HPDE6-E6E7 (cell line): ENCODE data around the gene R3HDM1.
"Not testable (repeated sequence)": the region's sequence is repeated elsewhere in the genome, so short reads cannot be mapped to it uniquely, and the experiment has no call there.

ENCODE experiments used
- DNase-seq: peaks from one replicate; pipeline ENCODE4 v3.0.0; 2011; ENCODE audit warnings: missing footprints; ENCODE audit errors: extremely low spot score

R3HDM1 gene

GRCh38 chr2:135709992-135710391, 178.7 kb downstream of the R3HDM1 start:
- DNase-seq: peak; percentile 33

- not testable (repeated sequence) for DNase-seq
Observed at GRCh38 chr2:135715086-135715485, 183.8 kb downstream of the R3HDM1 start.

GRCh38 chr2:135728064-135728743, 196.9 kb downstream of the R3HDM1 start:
- DNase-seq: no peak

DNA sequence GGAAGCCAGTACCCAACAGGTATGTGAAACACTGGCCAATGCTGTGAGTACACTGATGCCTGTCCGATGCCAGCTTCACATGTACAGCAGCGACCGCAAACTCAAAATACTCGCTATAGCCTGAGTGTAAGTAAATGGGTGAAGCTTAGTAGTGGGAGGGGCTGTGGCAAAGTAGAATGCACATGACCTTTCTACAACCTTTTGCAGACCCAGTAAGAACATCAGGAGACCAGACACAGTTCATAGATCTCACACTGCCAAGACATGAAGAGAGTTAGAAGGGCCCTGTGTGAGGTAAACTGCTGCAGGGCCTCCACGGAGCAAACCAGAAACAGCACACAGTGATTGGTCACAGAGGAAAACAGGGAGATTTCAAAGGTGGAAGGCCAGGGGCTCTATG, 201.3 kb downstream of the R3HDM1 start:
- DNase-seq: no peak

DNA sequence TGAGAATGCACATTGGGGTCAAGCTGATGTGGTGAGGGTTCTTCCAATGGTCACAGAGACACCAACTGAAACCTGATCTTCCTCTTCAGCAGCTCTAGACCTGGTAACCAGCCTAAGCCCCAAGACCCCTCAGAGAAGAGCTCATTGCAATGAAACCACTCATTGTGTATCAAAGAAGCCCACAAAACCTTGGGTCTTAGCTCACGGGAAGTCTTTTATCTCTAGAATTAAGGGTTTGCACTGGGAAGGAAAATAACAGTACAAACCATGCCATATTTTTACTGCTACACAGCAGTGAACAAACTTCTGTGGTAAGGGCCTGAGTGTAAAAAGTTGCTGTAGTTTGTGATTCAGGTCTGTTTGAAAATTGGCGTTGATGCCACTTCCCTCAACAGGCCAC, 201.8 kb downstream of the R3HDM1 start:
- no peak for DNase-seq

DNA sequence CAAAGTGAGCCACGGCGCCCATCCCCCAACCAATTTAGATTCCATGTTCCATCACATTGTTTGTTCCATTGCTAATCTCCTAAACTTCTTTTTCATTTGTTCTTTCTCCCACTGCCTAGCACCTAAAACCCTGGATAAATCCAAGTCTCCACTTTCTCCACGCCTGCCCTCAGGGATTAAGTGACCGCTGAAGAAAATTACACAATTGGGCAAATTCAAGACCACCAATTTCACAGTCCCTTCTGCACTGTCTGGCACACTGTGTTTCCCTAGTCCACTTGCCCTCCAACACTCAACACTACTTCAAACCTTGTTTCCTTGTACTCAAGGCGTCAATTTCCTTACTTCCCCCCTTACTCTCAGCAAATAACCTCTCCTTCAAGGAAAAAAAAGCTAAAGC, 205.3 kb downstream of the R3HDM1 start:
- no peak for DNase-seq

DNA sequence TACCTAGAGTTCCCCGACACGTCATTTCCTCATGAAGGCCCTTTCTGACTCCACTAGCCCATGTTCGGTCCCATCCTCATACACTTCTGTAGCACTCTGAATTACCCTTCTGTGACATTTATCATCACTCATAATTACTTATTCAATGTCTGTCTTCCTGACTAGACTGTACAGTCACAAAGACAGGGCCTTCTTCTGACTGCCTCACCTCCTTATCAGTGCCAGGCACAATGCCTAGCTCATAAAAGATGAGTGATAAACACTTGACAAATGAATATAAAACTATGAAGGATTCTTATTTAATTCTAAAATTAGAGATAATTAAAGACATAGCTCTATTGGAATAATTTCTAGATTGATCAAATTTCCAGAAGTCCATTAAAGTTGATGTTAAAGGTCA, 208.9 kb downstream of the R3HDM1 start:
- DNase-seq: no peak

GRCh38 chr2:135741043-135741394, 209.7 kb downstream of the R3HDM1 start:
- DNase-seq: no peak

- peak; percentile 97 for DNase-seq
Observed at GRCh38 chr2:135741395-135742324, 210.4 kb downstream of the R3HDM1 start, which contains the start of gene UBXN4. UBXN4 (plus strand) TSS chr2:135741855; CDS start chr2:135741930, 75 bp downstream.

- DNase-seq: peak; percentile 47
Observed at GRCh38 chr2:135742325-135742757, 211.1 kb downstream of the R3HDM1 start.

DNA sequence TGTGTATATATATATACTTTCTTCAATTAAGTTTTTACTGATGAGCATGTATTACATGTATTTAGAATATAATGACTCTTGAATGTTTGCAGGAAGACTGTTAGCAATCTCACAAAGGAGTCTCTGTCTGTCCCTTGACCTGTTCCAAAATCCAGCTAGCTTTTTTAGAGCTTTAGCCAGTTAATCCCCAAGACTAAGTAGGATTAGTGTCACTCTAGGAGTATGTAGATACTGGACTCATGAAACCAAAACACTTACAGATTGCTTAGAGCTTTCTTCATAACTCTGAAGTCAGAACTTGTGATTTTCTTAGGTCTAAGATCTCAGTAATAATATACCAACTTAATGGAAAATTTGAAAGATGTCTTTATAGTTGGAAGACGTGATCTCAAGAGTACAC, 212.6 kb downstream of the R3HDM1 start:
- DNase-seq: no peak

- DNase-seq: peak; percentile 35
Observed at GRCh38 chr2:135744760-135745314, 213.6 kb downstream of the R3HDM1 start.

DNA sequence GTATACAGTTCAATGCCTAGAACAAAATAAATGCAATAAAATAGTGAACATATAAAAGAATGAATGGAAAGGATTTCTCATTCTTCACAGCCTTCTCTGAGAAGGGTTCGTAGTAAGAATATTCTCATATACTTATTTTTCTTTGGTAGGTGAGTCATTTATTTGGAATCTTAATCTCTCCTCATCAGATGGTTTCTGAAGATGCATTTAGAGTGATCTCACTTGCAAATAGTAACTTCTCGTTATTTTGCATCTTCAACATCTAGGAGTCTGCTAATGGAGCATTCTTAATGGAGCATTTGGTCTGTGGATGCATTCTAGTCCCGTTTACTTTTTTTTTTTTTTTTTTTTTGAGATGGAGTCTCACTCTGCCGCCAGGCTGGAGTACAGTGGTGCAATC, 214.3 kb downstream of the R3HDM1 start:
- no peak for DNase-seq

DNA sequence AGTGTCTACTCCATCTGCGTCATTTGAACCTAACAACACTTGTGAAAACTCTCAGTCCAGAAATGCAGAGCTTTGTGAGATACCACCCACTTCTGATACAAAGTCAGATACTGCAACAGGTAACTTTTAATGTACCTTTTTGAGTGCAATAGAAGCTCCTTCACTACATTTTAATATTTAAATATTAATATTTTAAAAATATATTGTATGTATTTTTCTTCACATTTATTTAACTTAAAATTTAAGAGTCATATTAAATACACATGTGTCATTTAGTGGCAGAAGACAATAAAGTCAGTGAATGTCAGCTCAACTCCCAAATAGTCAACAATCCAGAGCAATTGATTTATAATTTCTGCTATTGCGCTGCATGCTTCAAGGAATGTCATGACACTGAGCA, 224.3 kb downstream of the R3HDM1 start:
- DNase-seq: no peak

- no peak for DNase-seq
Observed at GRCh38 chr2:135756692-135757091, 225.4 kb downstream of the R3HDM1 start.

DNA sequence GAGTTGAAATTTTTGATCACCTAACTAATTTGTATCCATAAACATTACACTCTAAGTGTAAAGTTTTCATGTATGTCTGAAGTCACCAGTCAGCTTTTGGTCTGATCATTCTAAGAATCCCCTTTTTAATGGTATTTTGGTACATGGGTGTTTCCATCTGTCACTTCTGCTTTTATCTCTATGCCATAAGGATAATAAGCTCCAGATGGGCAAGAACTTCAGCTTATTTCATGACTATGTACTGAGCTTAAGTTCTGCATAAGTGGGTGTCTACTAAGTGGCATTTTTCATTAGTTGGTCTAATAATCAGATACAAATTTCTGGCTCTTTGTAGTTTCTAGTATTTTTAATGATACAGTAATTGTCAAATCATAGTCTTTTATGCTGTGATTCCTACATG, 230.7 kb downstream of the R3HDM1 start:
- DNase-seq: no peak

DNA sequence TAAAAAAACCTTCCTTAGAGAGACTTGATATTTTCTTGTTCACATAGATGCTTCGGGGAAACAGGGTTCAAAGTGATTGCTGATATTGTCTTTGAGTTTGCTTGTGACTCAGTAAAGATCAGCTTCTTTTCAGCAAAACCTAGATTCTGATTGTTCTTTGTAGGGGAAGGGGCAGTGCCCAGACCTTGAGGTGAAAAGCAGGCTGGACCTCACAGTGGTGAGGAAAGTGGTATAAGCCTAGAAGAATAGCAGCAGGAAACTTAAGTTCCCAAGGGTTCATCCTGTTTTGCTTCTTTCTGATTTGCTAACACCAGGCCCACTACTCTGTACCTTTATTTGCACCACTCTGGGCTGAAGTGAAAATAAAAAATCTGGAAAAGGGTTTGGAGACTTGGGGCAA, 231.2 kb downstream of the R3HDM1 start:
- no peak for DNase-seq

- DNase-seq: no peak
Observed at GRCh38 chr2:135768863-135769262, 237.6 kb downstream of the R3HDM1 start.

DNA sequence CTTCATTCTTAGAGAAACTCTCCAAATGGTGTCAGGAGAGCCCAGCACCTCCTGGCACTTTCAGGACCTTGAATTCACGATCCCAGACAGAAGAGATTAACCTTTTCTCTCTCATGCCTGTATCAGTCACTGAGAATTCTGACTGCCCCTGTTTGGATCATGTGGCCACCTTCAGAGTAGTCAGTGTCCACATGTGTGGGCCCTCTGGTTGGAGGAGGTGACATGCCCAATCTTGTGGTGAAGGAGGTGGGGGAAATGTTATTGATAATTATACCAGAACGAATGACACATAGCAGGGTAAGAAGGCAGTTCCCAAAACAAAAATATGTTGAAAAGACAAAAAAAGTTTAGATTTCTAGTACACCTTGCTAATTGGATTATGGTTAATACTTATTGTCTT, 242.0 kb downstream of the R3HDM1 start:
- DNase-seq: no peak

DNA sequence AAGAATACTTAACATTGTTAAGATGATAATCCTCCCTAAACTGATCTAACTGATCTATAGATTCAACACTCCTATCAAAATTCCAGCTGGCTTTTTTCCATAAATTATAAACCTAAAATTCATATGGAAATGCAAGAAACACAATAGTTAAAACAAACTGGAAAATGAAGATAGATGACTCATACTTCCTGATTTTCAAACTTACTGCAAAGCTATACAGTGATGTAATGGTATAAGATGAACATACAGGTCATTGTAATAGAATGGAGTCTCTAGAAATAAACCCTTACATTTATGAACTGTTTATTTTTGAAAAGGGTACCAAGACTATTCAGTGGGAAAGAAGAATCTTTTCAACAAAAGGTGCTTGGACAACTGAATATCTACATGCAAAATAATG, 242.6 kb downstream of the R3HDM1 start:
- no peak for DNase-seq
